ENCODE results near the gene GARIN1A.

GRCh38 chr7:128679920-128680319 is 7.8 kb downstream of the GARIN1A start:
- no peak for TF ChIP-seq CTCF (IDR thresholded peaks at IDR 0.05; ENCODE audit: control extremely low read depth in 1 of 3, insufficient read depth in 1 of 3, low read depth in 1 of 3, low read length in 3 of 3)
- TF ChIP-seq CREB1 (IDR thresholded peaks at IDR 0.05): no peak
- no peak for TF ChIP-seq EGR1 (IDR thresholded peaks at IDR 0.05; ENCODE audit: borderline replicate concordance, low read depth, low read length)
- no peak for TF ChIP-seq POLR2A (IDR thresholded peaks at IDR 0.05; ENCODE audit: control extremely low read depth in 1 of 2, low read depth in 2 of 2, low read length in 2 of 2)
- no peak for TF ChIP-seq EZH2 (IDR thresholded peaks at IDR 0.05; ENCODE audit: low read depth, low read length, severe bottlenecking)
- TF ChIP-seq POLR2AphosphoS5 (IDR thresholded peaks at IDR 0.05; ENCODE audit: low read depth, low read length): no peak
- no peak for TF ChIP-seq MAX (IDR thresholded peaks at IDR 0.05)
- TF ChIP-seq SP2 (IDR thresholded peaks at IDR 0.05; ENCODE audit: low read length): no peak
- no peak for TF ChIP-seq EP300 (IDR thresholded peaks at IDR 0.05; ENCODE audit: borderline replicate concordance in 1 of 2, low read depth in 2 of 2, low read length in 2 of 2)
- no peak for TF ChIP-seq POU5F1 (IDR thresholded peaks at IDR 0.05; ENCODE audit: low read depth, low read length)
- no peak for TF ChIP-seq JUND (IDR thresholded peaks at IDR 0.05; ENCODE audit: low read length)

Data from H1 (cell line).